ENCODE measurements around the gene RASSF8.

RASSF8 gene

DNA sequence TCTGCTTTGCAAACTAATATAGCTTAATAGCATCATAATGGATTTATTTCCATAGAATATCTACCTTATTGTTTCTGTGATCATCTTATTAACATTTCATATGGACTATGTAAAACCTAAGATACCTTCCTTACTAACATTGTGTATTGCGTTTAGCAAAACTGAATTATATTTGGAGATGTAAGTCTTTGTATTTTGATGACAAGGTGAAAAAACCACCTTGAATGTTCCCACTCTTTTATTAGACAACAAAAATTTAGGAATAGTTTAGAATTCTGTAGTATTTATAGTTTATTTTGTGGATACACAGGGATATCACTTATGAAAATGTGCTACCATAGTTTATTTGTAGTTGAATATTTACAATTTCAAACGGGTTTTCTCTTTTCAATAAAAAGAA lies 32.0 kb downstream of the RASSF8 start:
- no peak for DNase-seq (ENCODE audit: low read depth)
- TF ChIP-seq, protein P1, sequence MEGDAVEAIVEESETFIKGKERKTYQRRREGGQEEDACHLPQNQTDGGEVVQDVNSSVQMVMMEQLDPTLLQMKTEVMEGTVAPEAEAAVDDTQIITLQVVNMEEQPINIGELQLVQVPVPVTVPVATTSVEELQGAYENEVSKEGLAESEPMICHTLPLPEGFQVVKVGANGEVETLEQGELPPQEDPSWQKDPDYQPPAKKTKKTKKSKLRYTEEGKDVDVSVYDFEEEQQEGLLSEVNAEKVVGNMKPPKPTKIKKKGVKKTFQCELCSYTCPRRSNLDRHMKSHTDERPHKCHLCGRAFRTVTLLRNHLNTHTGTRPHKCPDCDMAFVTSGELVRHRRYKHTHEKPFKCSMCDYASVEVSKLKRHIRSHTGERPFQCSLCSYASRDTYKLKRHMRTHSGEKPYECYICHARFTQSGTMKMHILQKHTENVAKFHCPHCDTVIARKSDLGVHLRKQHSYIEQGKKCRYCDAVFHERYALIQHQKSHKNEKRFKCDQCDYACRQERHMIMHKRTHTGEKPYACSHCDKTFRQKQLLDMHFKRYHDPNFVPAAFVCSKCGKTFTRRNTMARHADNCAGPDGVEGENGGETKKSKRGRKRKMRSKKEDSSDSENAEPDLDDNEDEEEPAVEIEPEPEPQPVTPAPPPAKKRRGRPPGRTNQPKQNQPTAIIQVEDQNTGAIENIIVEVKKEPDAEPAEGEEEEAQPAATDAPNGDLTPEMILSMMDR (conservative IDR thresholded peaks at IDR 0.05; ENCODE audit: low read length): no peak
- no peak overlapping the region for H3K4me3 ChIP-seq (ENCODE audit: low read length)

- H3K4me3 ChIP-seq (ENCODE audit: low read length): no peak overlapping the region
- no peak for DNase-seq (ENCODE audit: low read depth)
- TF ChIP-seq, protein P1 (conservative IDR thresholded peaks at IDR 0.05; ENCODE audit: low read length): no peak
Observed at GRCh38 chr12:25992026-25992782, 33.7 kb downstream of the RASSF8 start.

GRCh38 chr12:25993901-25994651 lies 35.6 kb downstream of the RASSF8 start:
- TF ChIP-seq, protein P1 (conservative IDR thresholded peaks at IDR 0.05; ENCODE audit: low read length): no peak
- H3K4me3 ChIP-seq (ENCODE audit: low read length): peak overlapping the region; percentile 26; the same call in 1 of the 2 replicates

GRCh38 chr12:25994901-25995625 lies 36.6 kb downstream of the RASSF8 start:
- peak; percentile 51 for DNase-seq (ENCODE audit: low read depth)
- TF ChIP-seq, protein P1 (conservative IDR thresholded peaks at IDR 0.05; ENCODE audit: low read length): no peak

More at GRCh38 chr12:25993901-25994651, 35.6 kb downstream of the RASSF8 start:
- DNase-seq (ENCODE audit: low read depth): peak; percentile 99

DNA sequence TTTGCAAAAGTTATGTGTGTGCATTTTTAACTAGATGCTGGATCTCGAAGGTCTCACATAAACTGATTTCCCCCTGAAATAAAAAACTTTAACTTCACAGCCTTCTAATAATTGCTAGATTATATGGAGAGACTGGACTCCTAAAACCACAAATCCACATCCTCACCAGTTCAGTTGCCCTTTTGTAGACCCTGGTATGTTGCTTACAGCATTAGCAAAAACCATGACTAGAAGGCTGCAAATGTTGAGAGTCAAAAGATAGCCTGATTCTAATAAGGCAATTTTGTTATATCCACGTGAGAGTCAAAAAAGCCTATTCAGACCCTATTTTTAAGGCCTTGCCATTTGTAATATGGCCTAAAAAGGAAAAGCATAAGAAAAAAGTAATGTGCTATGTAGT lies 37.4 kb downstream of the RASSF8 start:
- no peak overlapping the region for H3K4me3 ChIP-seq (ENCODE audit: low read length)
- TF ChIP-seq, protein P1 (conservative IDR thresholded peaks at IDR 0.05; ENCODE audit: low read length): no peak
- peak; percentile 65 for DNase-seq (ENCODE audit: low read depth)

More at GRCh38 chr12:25994901-25995625, 36.6 kb downstream of the RASSF8 start:
- peak overlapping the region; percentile 26 for H3K4me3 ChIP-seq (ENCODE audit: low read length)

DNA sequence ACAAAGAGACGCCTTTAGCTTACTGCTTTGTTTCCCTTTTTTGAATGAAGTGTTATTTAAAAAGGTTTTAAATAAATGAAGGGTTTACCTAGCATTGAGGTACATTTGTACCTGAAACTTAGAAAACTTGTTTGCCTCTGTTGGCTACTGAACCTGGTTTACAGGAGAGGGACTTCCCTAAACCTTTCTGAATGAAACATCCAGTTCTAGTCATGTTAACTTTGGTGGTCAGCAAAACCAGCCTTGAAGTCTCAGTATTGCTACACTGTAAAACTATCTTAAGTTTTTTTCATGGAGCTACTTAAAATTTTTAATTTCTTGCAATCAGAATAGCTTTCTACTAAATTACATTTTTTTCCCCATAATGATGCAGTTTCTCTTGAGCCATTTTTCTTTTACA lies 38.2 kb downstream of the RASSF8 start:
- TF ChIP-seq, protein P1 (conservative IDR thresholded peaks at IDR 0.05; ENCODE audit: low read length): no peak
- no peak for DNase-seq (ENCODE audit: low read depth)
- H3K4me3 ChIP-seq (ENCODE audit: low read length): no peak overlapping the region
